Testis (tissue), 3 donors: Measurements from ENCODE around the gene CSF3R. TPM values are rescaled to one million over a fixed set of nuclear protein-coding genes. Genes with fewer than 3 reads are reported as not detected.
"Not testable (repeated sequence)": the region's sequence is repeated elsewhere in the genome, so short reads cannot be mapped to it uniquely, and the experiment has no call there.

Experiments used
- DNase-seq: peaks from one replicate; pipeline ENCODE4 v3.0.0-alpha.2; 2019
- H3K27ac ChIP-seq, 2 donors: fragments of 200-600 bp; sonication (generic); one replicate each; pipeline ENCODE4 v1.5.1; 2019
- H3K27me3 ChIP-seq: fragments of 200-600 bp; sonication (generic); one replicate; pipeline ENCODE4 v1.5.1; 2019
- H3K36me3 ChIP-seq: fragments of 200-600 bp; sonication (generic); one replicate; pipeline ENCODE4 v1.5.1; 2017; ENCODE audit warnings: low read depth; ENCODE audit errors: missing control alignments
- H3K4me1 ChIP-seq: fragments of 200-600 bp; sonication (generic); one replicate; pipeline ENCODE4 v1.5.1; 2019
- H3K4me3 ChIP-seq, 2 donors: fragments of 200-600 bp; sonication (generic); one replicate each; pipeline ENCODE4 v1.5.1; 2017 to 2019
- H3K9me3 ChIP-seq: fragments of 200-600 bp; sonication (generic); one replicate; pipeline ENCODE4 v1.5.1; 2017
- CTCF ChIP-seq, 3 experiments: fragments of 450-650 bp in 2 of 3; fragments of 200-600 bp in 1 of 3; sonication (generic) in 1 of 3; IDR thresholded peaks; one replicate each; pipeline ENCODE4 v1.5.1; 2016 to 2019; ENCODE audit warnings: antibody characterized with exemption in 3 of 3, mild to moderate bottlenecking in 2 of 3, moderate library complexity in 1 of 3
- POLR2A ChIP-seq: fragments of 450-650 bp; IDR thresholded peaks from one replicate; pipeline ENCODE4 v1.6.1; 2017; ENCODE audit warnings: antibody characterized with exemption, mild to moderate bottlenecking, moderate library complexity
- WGBS, 2 donors: methylation state at CpG; one replicate each; pipeline ENCODE4 v1.1.5; 2018; 5-methylcytosine and 5-hydroxymethylcytosine counted together
- intact Hi-C: fragments of 100-400 bp; cut with DNase I; formaldehyde crosslinking; loops from one replicate; pipeline ENCODE4 v1.15.1; 2023; ENCODE audit warnings: low total_unique reads
- polyA plus RNA-seq: library from polyadenylated mRNA; stranded (reverse); fragments of 350-450 nt; fragmentation: Illumina TruSeq; extraction: RNeasy Lipid Tissue Mini Kit (QIAGEN cat#74804); gene quantifications from one replicate; pipeline ENCODE4 v1.2.3, GENCODE V29; 2014; ENCODE audit warnings: low read depth, low replicate concordance; ENCODE audit not compliant: insufficient read depth
- total RNA-seq, 2 donors: library from RNA; depleted of rRNA; stranded (reverse); fragments of >200 nt; gene quantifications; one replicate each; pipeline ENCODE4 v1.2.3, GENCODE V29; 2016

CSF3R gene
- total and polyA plus RNA-seq, 3 donors from 2014 or later = 2.0 to 4.9 (median 3.8) TPM

GRCh38 chr1:36494971-36495370 is 12.3 kb upstream of the CSF3R start:
- TF ChIP-seq CTCF (IDR thresholded peaks at IDR 0.05) (no peak), POLR2A (no peak)

GRCh38 chr1:36493524-36493923 is 10.8 kb upstream of the CSF3R start:
- DNase-seq = no peak
- Histone ChIP-seq H3K9me3 (no peaks in the 10 kb centered on the region), H3K4me1 (no peaks in the 10 kb centered on the region), H3K36me3 (no peaks in the 10 kb centered on the region), H3K27ac (no peak overlapping the region), H3K27me3 (no peaks in the 10 kb centered on the region), H3K4me3 (no peak overlapping the region)
- 93 to 95% methylated on average over 9 of the region's 9 CpGs for WGBS, 2 donors
- intact Hi-C loops = no loop called here
- no peak for TF ChIP-seq CTCF (IDR thresholded peaks at IDR 0.05)
- no peak for TF ChIP-seq POLR2A

More at GRCh38 chr1:36494971-36495370, 12.3 kb upstream of the CSF3R start:
- Histone ChIP-seq H3K27ac (no peak overlapping the region), H3K27me3 (no peaks in the 10 kb centered on the region), H3K9me3 (no peaks in the 10 kb centered on the region), H3K4me1 (no peaks in the 10 kb centered on the region), H3K36me3 (no peaks in the 10 kb centered on the region), H3K4me3 (no peak overlapping the region)
- intact Hi-C loops = no loop called here
- DNase-seq = no peak
- WGBS, 2 donors = 91 to 94% methylated on average over 5 of the region's 5 CpGs

- DNase-seq = no peak
- intact Hi-C loops = no loop called here
- Histone ChIP-seq H3K27ac (no peak overlapping the region), H3K27me3 (no peaks in the 10 kb centered on the region), H3K9me3 (no peaks in the 10 kb centered on the region), H3K36me3 (no peaks in the 10 kb centered on the region), H3K4me1 (no peaks in the 10 kb centered on the region), H3K4me3 (no peak overlapping the region)
- TF ChIP-seq POLR2A = no peak
- TF ChIP-seq CTCF (IDR thresholded peaks at IDR 0.05) = no peak
- 42 to 57% methylated on average over 7 to 9 of the region's 9 CpGs for WGBS, 2 donors
These were observed 9.8 kb upstream of the CSF3R start for GRCh38 chr1:36492491-36492890.

- H3K36me3 ChIP-seq, H3K9me3 ChIP-seq, DNase-seq, H3K27me3 ChIP-seq, H3K27ac ChIP-seq, H3K4me3 ChIP-seq, H3K4me1 ChIP-seq, intact Hi-C loops: not testable (repeated sequence)
- WGBS, 2 donors = 54 to 67% methylated on average over 8 to 10 of the region's 10 CpGs
These were observed 6.7 kb upstream of the CSF3R start for GRCh38 chr1:36489258-36490051.

- Histone ChIP-seq H3K9me3 (no peaks in the 10 kb centered on the region), H3K27me3 (no peaks in the 10 kb centered on the region), H3K4me3 (no peak overlapping the region), H3K36me3 (no peaks in the 10 kb centered on the region), H3K4me1 (no peaks in the 10 kb centered on the region), H3K27ac (no peak overlapping the region)
- DNase-seq = no peak
- 89% methylated on average over 3 of the region's 3 CpGs for WGBS, 2 donors
- TF ChIP-seq POLR2A (no peak), CTCF (IDR thresholded peaks at IDR 0.05) (no peak)
- intact Hi-C loops = no loop called here
These were observed 5.2 kb upstream of the CSF3R start for GRCh38 chr1:36487906-36488305.

- H3K27ac ChIP-seq, intact Hi-C loops: not testable (repeated sequence)
These were observed 4.6 kb upstream of the CSF3R start for GRCh38 chr1:36487336-36487725.

More at GRCh38 chr1:36487336-36487725, 4.6 kb upstream of the CSF3R start:
- not testable (repeated sequence) for H3K36me3 ChIP-seq, H3K4me1 ChIP-seq, DNase-seq, H3K9me3 ChIP-seq, H3K4me3 ChIP-seq, H3K27me3 ChIP-seq
- WGBS, 2 donors = 96 to 98% methylated on average over 9 of the region's 9 CpGs
